Activated T-helper 17 cell treated with anti-CD3 and anti-CD28 coated beads, Interleukin-2, amount 50 U/mL, for 72 hours (primary cell): ENCODE measurements around the gene RAB32. TPM values are rescaled to one million over a fixed set of nuclear protein-coding genes. Genes with fewer than 3 reads are reported as not detected.

Experiments used
- ATAC-seq: fragments of 150-1000 bp; cut with Tn5 transposase; replicated peaks from 2 replicates; pipeline ENCODE4 v1.10.0; 2021; ENCODE audit warnings: mild to moderate bottlenecking, moderate library complexity
- H3K27ac Mint-ChIP-seq: one replicate; pipeline ENCODE4 v1.8.0; 2022; ENCODE audit warnings: mixed read lengths
- H3K27me3 Mint-ChIP-seq: one replicate; pipeline ENCODE4 v1.8.0; 2022; ENCODE audit warnings: mixed read lengths
- H3K36me3 Mint-ChIP-seq: one replicate; pipeline ENCODE4 v1.8.0; 2022; ENCODE audit warnings: low read depth, mild to moderate bottlenecking, mixed read lengths
- H3K4me1 Mint-ChIP-seq: one replicate; pipeline ENCODE4 v1.8.0; 2022; ENCODE audit warnings: mixed read lengths
- H3K4me3 Mint-ChIP-seq: one replicate; pipeline ENCODE4 v1.8.0; 2022; ENCODE audit warnings: mild to moderate bottlenecking, mixed read lengths
- H3K9me3 Mint-ChIP-seq: one replicate; pipeline ENCODE4 v1.8.0; 2022; ENCODE audit warnings: mixed read lengths
- total RNA-seq, 2 donors: library from RNA; stranded (reverse); gene quantifications; one replicate each; pipeline ENCODE4 v1.2.3, GENCODE V29; 2022

The RAB32 gene
- total RNA-seq, 2 donors from 2014 or later = 0.37 TPM; not detected in 1

DNA sequence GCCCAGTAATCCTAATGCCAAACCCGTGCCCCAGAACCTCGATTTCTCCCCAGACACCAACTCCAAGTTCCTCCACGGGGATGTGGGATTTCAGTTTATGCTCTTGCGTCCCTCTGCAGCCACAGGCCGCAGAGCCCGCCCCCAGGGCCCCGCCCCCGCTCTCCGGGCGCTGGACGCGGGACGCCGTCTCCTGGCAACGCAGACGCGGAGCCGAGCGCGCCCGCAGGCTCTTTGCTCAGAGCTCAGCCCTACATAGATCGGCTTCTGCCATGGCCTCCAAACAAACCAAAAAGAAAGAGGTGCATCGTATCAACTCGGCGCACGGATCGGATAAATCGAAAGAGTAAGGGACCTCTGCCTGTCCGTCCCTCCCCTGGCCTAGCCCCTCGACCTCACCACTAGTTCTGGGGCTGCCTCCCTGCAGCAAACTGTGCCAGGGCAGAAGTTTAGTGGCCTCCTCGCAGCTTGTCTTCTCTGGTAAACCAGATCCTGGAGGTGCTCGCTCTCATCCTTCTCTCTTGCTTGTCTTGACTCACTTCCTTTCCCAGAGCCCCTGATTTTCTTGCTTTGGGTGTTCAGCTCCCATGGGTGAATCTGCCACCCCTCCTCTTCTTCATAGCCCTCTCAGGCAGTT is 55.3 kb downstream of the RAB32 start, which contains the start of gene ADGB:
ADGB (plus strand) TSS at position 201 of the 634 bp plus-strand sequence; CDS start at position 270, 69 bp downstream.
- Mint-ChIP-seq H3K27me3 (peaks cover 32% of the 10 kb centered on the region), H3K27ac (no peak within 1 kb of the TSS), H3K4me1 (peaks cover 5% of the 10 kb centered on the region), H3K9me3 (no peaks in the 10 kb centered on the region), H3K36me3 (no peaks in the 10 kb centered on the region), H3K4me3 (peak within 1 kb of the TSS; percentile 25)
- ATAC-seq = no peak

DNA sequence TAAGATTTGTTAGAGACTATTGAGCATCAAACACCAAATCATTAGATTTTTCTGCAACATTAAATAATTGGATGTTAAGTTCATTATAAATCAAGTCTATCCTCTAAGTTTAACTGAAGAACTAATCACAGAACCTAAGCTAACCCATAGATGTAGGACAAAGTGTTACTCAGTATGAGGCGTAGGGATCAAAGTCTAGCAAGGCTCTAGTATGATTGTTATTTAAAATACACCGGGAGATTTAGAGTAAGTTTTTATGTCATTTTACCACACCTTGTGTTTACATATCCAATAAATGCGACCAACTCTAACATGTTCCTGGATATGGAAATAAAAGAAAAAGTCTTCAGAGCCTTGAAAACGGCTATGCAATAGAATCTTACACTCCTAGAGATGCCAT is 57.7 kb downstream of the RAB32 start:
- ATAC-seq = no peak
- peaks cover 26% of the 10 kb centered on the region for H3K27me3 Mint-ChIP-seq
- no peaks in the 10 kb centered on the region for H3K9me3 Mint-ChIP-seq
- no peak overlapping the region for H3K4me3 Mint-ChIP-seq
- H3K36me3 Mint-ChIP-seq = no peaks in the 10 kb centered on the region
- H3K4me1 Mint-ChIP-seq = peaks cover 5% of the 10 kb centered on the region
- no peak overlapping the region for H3K27ac Mint-ChIP-seq

DNA sequence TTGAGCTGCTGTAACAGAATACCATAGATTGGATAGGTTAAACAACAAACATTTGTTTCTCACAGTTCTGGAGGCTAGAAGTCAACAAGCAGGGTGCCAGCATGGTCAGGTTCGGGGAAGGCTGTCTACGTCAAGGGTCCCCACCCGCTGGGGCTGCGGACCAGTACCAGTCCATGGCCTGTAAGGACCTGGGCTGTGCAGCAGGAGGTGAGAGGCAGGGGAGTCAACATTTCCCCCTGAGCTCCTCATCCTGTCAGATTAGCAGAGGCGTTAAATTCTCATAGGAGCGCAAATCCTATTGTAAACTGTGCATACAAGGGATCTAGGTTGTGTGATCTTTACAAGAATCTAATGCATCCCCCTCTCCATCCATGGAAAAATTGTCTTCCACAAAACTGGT is 58.9 kb downstream of the RAB32 start:
- Mint-ChIP-seq H3K9me3 (no peaks in the 10 kb centered on the region), H3K4me3 (no peak overlapping the region), H3K27me3 (peaks cover 26% of the 10 kb centered on the region), H3K36me3 (no peaks in the 10 kb centered on the region), H3K27ac (no peak overlapping the region), H3K4me1 (peaks cover 5% of the 10 kb centered on the region)
- no peak for ATAC-seq

Other genes starting within 250 kb of the RAB32 start
- gene ADGB, start 55.1 kb downstream of the RAB32 start, total RNA-seq = not detected